GM23248 (cell line): ENCODE results near the gene BCO1.

Experiments used
- EZH2 ChIP-seq: fragments of 200-600 bp; sonication (generic); IDR thresholded peaks from 2 replicates; pipeline ENCODE4 v1.6.1; 2018; ENCODE audit warnings: antibody characterized with exemption, mild to moderate bottlenecking; ENCODE audit not compliant: insufficient read depth, poor library complexity, severe bottlenecking
- EZH2phosphoT487 ChIP-seq: fragments of 200-600 bp; sonication (generic); IDR thresholded peaks from 2 replicates; pipeline ENCODE4 v1.6.1; 2018; ENCODE audit warnings: antibody characterized with exemption, moderate library complexity, mild to moderate bottlenecking, low read depth; ENCODE audit not compliant: insufficient read depth

DNA sequence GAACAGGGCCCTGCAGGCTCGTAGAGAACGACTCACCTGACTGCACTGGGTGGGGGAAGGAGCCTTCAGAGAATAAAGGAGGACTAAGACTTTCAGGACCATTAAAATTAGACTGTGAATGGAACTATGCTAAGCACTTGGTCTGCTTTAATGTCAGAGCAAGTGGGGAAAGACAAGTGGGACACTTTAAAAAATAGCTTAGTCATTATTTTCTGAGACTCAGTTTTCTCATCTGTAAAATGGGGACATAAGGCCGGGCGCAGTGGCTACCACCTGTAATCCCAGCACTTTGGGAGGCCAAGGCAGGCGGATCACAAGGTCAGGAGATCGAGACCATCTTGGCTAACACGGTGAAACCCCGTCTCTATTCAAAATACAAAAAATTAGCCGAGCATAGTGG lies 19.3 kb upstream of the BCO1 start:
- TF ChIP-seq EZH2, result no peak
- TF ChIP-seq EZH2phosphoT487, result no peak
